ENCODE results near the gene RAB43.
"Not testable (repeated sequence)": the region's sequence is repeated elsewhere in the genome, so short reads cannot be mapped to it uniquely, and the experiment has no call there.

RAB43 gene

DNA sequence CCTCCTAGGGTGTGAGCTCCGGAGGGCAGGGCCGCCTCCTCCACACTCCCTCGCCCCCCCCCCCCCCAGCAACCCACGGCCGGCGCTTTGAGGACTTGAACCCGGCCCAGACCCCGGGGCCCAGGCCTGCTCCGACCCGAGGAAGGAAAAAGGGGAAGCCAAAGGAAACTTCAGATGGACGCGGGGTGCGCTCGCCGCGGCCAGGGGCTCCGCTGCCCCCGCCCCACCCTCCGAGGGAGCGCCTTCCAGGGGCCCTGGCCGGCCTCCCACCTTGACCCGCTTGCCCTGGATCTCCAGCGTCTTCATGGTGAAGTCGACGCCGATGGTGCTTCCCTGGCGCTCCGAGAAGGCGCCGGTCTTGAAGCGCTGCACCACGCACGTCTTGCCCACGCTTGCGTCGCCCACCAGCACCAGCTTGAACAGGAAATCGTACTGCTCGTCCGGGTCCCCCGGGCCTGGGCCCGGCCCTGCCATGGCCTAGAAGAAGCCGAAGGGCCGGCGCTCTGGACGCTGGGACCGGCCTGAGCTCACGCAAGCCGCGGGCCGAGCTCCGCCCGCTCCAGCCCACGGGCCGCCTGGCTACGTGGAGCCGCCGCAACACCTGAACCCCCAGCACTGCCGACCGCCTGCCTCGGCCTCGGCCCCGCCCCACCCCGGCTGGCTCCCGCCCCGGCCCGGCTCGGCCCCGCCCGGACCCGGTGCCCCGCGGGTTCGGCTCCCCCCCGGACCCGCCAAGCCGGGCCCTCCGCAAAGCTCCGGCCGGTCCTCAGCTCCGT lies 400 bp downstream of the RAB43 start:
- no peak for DNase-seq

DNA sequence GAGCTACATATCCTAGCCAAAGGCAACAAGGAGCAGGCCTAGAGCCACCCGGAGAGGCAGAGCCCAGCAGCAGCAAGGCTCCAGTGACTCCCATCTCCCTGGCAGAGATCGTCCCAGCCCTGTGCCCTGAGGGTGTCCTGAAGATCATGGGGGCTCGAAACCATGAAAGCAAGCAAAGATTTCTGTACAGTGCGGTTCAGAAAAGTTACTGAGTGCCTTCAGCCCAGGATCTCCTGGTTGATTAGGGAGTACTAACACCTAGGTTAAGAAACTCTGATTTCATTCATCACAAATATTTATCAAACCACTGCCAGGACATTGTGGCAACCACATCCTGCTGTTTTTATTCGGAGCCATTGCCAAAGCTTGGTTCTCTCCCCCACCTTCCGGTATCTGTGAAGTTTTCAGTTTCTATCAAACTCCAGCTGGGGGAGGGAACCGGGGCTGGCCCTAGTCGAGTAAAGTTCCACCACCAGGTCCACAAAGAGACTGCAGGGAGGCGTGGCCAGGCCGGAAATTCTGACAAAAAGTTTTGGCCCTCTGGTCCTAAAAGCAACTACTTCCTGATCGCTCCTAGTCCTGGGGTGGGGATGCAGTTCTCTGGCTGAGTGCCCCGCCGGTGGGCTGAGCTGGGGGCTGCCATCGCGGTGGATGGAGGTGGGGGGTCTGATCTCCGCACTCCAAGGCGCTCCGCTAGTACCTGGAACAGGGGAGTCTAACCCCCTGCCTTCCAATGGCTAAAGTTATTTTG lies 1.2 kb downstream of the RAB43 start:
- peak; percentile 31 for DNase-seq

DNA sequence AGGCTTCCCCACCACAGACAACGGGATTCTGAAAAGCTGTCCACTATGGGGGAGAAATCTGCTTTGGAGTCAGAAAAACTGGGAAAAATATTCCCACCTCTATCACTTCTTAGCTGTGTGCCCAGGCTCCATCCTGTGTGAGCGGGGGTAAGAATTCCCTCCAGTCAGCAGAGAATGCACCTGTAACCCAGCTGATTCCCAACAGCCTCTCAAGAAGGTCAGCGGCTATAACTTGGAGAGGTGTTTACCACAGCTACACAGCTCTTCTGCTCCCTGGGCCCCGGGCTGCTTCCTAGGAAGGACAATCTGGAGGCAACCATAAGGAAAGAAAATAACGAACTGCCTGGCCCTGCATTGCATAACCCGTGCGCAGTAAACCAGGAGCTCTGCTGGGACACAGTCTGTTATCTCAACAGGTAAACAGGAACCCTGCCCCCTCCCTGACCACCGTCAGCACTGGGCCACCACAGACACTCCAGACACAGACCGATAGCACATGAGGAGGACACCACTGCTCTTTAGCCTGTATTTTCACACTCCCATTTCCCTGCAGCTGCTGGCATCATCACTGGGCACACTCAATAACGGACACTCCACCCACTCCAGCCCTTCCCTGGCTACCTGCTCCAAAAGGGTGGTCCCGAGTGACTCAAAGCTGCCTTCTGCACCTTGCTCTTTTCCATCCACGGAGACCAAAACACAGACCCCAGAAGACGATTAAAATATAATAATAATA lies 2.1 kb downstream of the RAB43 start:
- DNase-seq: no peak

DNA sequence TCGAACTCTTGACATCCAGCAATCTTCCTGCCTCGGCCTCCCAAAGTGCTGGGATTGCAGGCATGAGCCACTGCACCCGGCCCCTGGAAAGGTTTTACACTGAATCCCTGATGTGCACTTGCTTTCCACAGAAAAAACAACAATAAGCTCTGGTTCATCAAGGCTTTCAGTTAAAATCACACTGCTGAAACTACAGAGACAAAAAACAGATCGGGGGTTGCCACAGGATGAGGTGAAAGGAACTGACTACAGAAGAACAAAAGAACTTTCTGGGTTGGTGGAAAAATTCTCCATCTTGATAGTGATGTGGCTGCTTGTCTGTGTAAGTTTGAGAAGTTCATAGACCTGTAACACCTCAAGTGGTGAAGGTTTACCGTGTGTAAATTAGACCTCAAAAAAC lies 2.9 kb downstream of the RAB43 start:
- no peak for DNase-seq

DNA sequence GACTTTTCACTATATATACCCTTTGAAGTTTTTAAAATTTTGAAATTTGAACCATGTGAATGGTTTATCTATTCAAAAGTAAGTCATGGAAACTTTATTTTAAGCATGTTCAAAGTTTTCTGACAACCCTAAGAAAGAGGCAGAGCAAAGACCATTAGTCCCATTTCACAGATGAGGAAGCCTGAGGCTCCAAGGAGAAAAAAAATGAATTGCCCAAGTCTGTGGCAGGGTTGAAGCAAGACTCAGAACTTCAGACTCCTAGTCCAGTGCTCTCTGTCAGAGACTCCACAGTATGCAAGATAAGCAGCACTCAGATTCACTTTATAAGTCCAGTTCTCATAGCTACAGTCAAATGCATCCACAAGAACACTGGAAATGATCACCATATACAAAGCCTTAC lies 4.5 kb downstream of the RAB43 start:
- DNase-seq: no peak

DNA sequence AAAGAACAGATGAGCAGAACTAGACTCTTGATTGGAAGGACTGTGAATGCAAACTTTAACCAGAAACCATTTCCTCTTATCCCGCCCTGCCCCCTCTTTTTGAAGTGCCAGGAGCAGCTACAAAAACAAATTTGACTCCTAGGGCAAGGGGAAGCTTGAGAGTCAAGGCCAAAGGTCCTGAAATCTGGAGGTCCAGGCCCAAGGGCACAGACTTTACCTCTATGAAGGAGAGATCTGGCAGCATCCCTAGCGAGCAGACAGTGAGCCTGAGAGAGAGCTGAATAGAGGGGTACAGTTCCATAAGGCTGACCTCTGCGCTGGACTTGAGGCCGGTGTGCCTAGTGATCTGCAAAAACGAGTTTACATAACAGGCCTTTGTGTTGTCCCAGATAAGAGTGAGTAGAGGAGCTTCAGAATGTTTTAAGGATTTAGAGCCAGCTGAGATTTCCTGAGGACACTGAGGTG lies 5.1 kb downstream of the RAB43 start:
- DNase-seq: no peak

DNA sequence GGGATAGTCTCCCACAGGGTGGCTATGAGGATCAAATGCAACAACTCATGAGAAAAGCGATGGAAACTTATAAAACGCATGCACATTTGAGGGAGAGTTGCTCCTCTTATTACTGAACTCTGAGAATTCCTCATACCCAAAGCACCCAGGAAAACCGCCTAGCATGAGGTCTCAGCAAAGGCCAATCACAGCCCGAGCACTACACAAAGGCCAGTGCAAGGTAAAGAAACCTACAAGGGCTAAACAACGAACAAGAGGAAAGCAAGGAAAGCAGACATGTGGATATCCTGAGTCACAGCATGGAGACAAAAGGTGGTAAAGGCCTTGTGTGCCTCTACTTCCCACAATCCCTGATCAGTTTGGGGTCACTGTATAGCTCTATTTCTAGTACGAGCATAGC lies 7.1 kb downstream of the RAB43 start:
- no peak for DNase-seq

DNA sequence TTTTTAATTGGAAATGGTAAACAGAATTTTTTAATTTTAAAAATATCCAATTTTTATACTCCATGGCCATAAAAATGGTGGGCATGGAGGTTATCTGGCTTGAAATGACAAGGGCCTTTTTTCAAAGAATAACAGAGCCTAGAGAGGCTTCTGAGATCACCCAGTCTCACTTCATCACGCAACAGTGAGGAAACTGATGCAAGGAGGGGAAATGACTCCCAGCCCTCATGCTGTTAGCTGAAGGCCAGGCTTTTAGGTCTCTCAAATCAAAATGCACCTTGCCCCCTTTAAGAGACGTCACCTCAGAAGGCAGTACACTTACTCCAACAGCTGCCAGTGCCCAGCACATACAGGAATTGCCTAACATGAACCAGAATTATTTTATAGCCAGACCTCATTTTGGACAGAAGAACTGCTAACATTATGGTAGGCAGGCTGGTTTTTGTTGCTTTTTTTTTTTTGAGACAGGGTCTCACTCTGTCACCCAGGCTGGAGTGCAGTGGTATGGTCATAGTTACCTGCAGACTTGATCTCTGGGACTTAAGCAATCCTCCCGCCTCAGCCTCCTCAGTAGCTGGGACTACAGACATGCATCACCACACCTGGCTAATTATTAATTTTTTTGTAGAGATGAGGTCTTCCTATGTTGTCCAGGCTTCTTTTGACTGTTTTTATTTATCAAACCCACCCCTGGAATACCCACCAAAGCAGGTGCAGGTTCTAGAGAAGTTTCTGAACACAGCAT lies 9.1 kb downstream of the RAB43 start:
- DNase-seq: no peak

DNA sequence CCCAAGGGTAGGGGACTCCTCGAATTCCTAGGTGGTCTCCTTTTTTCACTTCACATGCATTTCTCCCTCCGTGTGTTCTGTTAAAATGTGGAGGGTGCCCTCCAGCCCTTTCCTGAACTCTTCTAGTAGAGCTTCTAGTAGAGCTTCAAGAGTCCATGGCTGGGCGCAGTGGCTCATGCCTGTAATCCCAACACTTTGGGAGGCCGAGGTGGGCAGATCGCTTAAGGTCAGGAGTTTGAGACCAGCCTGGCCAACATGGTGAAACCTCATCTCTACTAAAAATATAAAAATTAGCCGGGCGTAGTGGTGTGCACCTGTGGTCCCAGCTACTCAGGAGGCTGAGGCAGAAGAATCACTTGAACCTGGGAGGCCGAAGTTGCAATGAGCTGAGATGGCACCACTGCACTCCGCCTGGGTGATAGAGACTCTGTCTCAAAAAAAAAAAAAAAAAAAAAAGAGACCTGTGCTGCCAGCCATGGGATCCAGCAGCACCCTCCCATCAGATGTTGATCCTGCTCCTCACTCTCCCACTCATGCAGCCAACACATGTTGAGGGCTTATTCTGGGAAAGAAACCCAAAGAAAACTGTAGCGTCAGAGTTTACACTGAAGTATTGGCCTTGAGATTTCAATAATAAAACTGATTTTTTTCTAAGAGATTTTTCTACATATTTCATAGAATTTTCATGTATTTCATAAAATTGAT lies 10.4 kb downstream of the RAB43 start:
- DNase-seq: not testable (repeated sequence)

DNA sequence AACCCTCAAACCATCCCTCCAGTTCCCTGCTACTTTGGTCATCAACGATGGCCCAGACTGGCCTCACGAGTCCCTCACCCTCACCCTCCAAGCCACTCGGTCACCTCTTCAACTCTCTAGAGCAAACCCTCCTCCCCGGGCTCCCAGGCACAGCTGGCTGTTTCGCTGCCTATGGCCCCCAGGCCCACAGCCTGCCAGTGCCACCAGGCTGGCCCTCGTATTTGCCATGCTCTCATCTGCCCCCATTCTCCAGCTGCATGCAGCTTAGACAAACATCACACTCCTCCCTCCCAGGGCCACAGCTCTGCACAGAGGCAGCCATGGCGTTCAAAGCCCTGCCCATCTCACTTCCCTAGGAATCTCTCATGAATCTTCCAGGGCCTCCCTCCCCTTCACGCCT lies 13.8 kb downstream of the RAB43 start:
- DNase-seq: peak; percentile 38

DNA sequence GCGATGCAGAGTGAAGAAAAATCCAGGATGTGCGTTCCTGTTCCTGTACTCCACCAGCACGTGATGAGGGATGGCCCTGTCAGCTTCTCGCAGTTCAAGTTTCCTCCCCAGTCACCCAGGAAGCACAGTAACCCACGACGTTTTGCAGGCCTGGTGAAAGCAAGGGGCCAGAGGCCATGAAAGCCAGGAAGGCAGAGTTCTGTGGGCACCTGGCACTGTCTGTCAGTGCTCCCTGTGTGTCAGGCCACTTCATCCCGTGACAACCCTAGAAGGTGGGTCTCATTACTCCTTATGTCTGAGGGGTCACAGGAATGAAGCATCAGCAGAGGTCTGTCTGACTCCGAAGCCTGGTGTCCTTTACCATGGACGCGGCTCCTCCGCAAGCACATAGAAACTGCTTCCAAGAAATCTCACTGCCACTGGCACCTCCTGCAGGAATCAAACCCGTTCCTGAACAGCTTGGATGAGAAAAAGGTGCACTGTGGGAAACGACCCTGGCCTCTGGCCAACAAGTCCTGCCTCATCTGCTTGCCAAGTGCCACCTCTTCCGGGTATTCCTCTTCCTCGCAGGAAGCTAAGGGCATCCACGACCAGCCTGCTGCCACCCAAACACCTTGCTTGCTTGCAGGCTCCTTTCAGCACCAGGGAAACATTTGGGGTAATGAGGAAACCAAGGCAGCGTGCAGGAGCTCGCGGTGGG lies 14.6 kb downstream of the RAB43 start:
- no peak for DNase-seq

DNA sequence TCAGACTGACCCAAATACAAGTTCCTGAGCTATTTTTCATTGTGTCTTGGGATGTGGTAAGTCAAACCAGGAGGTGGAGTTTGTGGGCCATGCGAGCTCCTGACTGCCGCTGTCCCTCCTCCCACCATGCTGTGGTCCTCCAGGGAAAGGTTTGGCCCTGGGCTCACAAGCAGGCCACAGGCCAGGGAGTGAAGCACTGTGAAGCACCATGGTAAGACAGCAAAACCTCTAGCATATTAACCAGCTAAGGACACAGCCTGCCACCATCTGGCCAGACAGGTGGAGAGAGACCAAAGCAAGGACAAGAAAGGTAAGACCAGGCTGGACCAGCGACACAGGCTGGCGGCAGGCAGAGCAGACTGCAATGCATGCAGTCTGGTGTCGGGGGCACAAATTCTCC lies 15.3 kb downstream of the RAB43 start:
- DNase-seq: no peak

DNA sequence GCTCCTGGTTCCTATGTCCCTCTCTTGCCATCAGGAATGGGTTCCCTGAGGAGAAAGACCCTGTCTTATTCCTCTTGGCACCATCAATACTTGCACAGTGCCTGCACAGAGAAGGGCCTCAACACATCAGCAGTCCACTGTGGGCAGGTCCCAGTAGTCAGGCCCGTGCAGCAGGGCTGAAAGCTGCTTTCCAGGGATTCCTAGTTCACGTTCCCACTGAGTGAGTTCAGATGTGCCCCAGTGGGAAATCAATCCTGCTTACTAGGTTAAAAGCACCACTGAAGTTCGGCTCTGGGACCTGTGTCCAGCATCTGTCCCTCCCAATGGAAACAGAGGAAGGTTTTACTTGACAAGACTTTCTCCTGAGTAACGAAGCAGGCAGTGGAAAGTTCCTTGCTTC lies 15.7 kb downstream of the RAB43 start:
- no peak for DNase-seq

DNA sequence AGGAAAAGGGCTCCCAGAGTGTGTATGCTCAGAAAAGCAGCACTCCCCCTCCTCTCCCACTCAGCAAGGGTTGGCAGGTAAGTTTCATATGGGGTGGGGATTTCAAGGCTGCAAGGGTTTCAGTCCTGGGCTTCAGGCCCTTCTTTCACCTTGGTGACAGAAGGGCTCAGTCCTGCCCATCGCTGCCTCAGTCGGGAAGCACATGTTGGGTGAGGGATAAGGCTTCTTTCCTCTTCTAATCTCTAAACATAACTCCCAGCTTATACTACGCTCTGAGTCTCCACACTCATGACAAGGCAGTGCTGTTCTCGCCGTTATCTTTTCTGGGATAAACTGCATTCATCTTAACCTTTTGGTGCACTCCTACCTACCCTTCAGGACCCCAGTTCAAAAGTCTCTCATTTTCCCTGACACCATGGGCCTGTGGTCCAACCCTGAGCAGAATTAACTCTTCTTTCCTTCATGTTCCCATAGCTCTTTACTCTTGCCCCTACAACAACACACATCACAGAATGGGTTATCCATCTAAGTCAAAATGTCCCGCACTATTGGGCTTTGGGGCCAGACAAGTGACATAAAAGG lies 17.0 kb downstream of the RAB43 start:
- DNase-seq: no peak

DNA sequence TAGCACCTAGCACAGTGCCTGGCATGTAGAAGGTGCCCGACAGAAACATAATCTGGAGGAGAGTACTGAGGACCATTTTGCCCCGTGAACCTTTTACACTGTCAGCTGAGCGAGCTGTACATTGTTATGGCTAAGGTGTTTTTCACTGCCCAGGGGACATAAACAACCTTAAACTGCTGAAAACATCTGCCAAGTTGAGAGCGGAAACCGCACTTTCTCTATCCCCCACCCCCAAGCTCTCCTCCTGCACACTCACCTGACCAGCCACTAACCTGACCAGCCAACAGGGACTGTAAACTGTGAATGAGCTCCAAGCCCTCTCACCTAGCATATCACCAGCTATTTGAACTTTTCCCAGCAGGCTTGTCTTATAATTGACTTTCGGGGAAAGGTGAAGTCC lies 17.6 kb downstream of the RAB43 start:
- no peak for DNase-seq

DNA sequence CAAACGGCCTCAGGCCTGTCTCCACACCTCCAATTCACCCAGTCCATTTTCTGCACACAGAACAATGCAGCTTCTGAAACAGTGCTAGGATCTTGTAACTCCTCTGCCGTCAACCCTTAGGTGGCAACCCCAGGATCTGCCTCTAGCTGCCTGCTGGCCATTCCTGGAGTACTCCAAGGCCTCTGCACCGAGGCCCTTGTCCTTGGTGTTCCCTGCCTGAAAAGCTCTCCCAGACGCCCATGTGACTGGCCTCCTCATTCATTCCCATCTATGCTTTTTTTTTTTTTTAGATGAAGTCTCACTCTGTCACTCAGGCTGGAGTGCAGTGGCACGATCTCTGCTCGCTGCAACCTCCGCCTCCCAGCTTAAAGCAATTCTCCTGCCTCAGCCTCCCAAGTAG lies 18.3 kb downstream of the RAB43 start:
- no peak for DNase-seq

DNA sequence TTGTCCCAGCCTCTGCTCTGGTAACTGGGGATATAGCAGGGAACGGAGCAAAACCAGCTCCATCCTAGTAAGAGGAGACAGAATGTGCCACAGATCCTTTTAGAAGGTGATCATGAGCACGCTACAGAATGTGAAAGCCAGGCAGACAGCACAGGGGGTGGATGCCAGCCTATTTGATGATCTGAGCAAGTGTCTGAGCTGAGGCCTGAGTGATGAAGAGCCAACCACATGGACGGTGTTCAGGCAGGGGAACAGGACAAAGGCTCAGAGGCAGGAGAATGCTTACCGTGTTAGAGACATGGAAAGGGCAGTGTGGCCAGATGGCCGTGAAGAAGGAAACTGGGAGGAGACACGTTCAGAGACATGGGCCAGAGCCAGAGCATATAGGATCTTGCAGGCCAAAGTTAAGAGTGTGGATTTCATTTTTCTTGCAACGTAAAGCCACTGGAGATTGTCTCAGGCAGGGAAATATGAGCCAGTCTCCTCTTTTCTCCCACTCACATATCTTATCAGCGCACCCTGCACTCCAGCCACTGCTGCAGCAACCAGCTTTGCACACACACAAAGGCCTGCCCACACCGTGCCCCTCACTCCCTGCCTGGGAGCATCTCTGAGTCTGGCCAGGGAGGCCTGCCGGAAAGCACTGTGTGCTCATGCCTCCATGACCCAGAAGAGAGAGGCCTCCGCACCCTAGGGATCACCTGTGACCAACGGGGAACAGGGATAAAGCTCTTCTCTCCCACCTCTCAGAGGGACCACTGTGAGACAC lies 20.1 kb downstream of the RAB43 start:
- DNase-seq: no peak

DNA sequence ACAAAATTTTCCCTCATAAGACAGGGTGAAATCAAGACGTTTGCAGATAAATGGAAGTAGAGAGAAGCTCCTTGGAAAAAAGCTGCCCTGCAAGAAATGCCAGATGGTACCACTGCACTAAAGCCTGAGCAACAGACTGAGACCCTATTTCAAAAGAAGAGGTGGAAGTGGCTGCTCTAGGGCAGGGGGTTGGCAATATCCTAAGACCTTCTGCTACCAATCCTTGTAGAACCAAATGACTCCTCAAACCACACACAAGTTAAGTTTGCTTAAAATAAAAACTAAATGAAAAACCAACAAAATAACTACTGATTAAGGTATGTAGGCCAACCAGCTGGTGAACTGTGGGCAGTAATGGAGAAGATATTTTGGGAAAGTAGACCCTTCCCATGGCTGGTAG lies 21.3 kb downstream of the RAB43 start:
- DNase-seq: no peak

DNA sequence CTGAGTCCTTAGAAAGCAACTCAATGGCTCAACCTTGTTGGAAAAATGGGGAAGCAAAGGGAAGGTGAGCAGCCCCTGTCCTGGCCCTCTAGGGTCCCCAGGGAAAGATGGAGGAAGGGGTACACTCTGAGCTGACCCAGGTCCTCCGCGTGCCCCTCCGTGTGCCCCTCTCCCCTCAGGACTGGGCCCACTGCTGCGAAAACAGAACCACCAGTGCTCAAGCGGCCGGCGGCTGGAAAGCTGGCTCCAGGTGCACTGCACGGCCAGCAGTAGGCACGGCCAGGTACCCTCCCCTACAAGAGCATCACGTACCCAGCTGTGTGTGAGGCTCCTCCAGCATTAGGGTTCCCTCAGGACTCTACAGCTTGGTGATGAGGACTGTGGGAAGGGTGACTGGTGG lies 26.3 kb downstream of the RAB43 start:
- no peak for DNase-seq

DNA sequence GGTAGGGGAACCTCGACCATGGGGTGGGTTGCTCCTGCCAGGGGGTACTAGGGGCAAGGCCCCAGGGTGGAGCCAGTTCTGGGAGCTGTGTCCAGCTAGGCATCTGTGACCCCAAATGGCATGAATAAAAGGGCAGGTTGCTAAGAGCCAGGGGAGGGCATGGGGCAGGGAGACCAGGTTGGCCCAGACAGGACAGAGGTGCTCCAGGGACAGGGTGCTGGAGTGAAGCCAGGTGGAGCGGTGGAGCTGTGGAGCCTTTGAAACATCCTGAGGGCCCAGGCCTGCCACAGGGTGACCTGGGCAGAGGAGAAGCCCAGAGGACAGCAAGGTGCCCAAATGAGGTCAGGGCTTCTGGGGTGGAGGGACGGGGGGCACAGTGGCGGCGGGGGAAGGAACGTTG lies 33.3 kb downstream of the RAB43 start:
- not testable (repeated sequence) for DNase-seq

DNA sequence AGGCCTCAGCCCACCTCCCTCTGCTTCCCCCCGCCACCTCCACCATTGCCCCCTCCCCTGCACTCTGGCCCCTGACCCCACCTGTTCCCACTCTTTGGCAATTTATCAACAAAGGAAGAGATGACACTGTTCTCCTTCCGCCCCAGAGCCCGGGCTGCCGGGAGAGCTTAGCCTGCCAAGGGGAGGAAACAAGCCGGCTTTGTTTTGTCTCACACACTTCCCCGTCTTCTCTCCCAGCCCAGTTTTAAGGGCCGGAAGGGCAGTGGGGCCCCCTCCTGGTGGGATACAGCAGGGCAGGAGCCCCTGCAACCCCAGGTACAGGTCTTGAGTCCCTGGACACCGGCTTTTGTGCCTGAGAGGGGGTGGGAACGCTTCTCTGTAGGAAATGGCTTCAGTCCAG lies 33.7 kb downstream of the RAB43 start:
- DNase-seq: not testable (repeated sequence)
